Measurements from ENCODE around the gene IFNL2.
"Not testable (repeated sequence)": the region's sequence is repeated elsewhere in the genome, so short reads cannot be mapped to it uniquely, and the experiment has no call there.

The IFNL2 gene

DNA sequence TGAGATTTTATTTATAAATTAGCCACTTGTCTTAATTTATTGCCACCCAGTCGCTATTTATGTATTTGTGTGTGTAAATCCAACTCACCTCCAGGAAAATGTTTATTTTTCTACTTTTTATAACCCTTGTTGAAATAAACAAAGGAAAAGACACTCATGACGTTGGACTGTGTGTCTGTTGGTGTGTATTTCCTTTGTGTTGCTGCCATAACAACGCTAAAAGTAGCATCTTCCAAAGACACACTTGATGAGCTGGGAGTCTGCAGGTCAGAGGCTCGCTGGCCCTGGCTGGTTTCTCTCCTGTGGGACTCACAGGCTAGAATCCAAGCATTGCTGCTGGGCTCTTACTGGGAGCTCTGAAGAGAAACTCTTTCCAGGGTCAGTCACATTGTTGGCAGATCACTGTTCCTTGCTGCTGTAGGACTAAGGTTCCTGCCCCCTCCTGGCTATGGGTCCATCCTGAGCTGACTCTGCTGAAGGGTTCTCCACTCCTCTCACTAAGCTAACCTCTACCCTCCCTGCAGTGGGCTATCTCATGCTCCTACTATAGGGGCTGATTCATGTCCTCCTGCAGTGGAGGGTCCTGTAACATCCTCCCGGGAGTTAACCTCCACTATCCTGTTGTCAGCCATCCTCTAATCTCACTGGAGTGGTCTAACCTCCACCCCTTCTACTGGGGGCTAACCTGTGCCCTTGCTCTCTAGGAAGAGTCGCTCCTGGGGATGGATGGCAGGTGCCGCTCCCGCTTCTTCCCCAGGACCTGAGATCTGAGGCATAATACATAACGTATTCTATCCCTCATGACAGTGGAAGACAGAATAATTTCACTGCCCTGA lies 2.1 kb downstream of the IFNL2 start:
- H3K27ac ChIP-seq, result no peak overlapping the region
- TF ChIP-seq ZFX (IDR thresholded peaks at IDR 0.05) (no peak), CTCF (conservative IDR thresholded peaks at IDR 0.05) (no peak)

DNA sequence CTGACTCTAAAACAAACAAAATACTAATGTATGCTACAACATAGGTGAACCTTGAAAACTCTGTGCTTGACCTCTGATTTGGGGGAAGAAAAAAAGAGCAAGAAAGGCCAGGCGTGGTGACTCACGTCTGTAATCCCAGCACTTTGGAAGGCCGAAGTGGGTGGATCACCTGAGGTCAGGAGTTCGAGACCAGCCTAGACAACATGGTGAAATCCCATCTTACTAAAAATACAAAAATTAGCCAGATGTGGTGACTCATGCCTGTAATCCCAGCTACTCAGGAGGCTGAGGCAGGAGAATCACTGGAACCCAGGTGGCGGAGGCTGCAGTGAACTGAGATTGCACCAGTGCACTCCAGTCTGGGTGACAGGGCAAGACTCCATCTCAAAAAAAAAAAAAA lies 5.7 kb downstream of the IFNL2 start:
- H3K27ac ChIP-seq, result not testable (repeated sequence)

- no peak for TF ChIP-seq ZFX (IDR thresholded peaks at IDR 0.05)
- no peak for TF ChIP-seq CTCF (conservative IDR thresholded peaks at IDR 0.05)
- no peak overlapping the region for H3K27ac ChIP-seq
These were observed 7.4 kb downstream of the IFNL2 start for GRCh38 chr19:39275578-39275977.

GRCh38 chr19:39276740-39277139 lies 8.5 kb downstream of the IFNL2 start:
- TF ChIP-seq CTCF (conservative IDR thresholded peaks at IDR 0.05) (no peak), ZFX (IDR thresholded peaks at IDR 0.05) (no peak)
- H3K27ac ChIP-seq, result no peak overlapping the region

GRCh38 chr19:39277598-39277997 lies 9.4 kb downstream of the IFNL2 start:
- TF ChIP-seq ZFX (IDR thresholded peaks at IDR 0.05) (no peak), CTCF (conservative IDR thresholded peaks at IDR 0.05) (no peak)
- H3K27ac ChIP-seq, result no peak overlapping the region

GRCh38 chr19:39282021-39282420 lies 13.8 kb downstream of the IFNL2 start:
- TF ChIP-seq ZFX (IDR thresholded peaks at IDR 0.05) (no peak), CTCF (conservative IDR thresholded peaks at IDR 0.05) (no peak)
- no peak overlapping the region for H3K27ac ChIP-seq

- TF ChIP-seq CTCF (conservative IDR thresholded peaks at IDR 0.05) (no peak), ZFX (IDR thresholded peaks at IDR 0.05) (no peak)
- H3K27ac ChIP-seq, result no peak overlapping the region
These were observed 15.8 kb downstream of the IFNL2 start for GRCh38 chr19:39284032-39284431.

DNA sequence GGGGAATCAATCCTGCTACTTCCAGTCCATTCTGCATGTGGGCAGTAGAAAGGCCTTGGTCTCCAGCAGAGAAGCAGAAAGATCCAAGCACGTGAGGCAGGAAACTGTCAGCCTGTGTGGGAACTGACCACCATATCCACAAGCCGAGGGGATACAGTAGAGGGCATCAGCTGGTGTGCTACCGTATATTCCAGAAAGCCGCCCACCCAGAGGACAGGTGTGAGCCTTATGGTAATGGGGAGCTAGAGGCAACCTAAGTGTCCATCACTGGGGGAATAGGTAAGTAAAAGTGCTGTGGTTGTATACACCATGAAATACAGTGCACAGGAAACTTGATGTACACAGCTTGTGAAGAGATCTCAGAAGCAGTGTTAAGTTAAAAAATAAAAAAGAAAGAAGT lies 25.2 kb downstream of the IFNL2 start:
- H3K27ac ChIP-seq, result no peak overlapping the region
- no peak for TF ChIP-seq ZFX (IDR thresholded peaks at IDR 0.05)
- no peak for TF ChIP-seq CTCF (conservative IDR thresholded peaks at IDR 0.05)

Data from C4-2B (cell line).